DND-41 (cell line): ENCODE results near the gene ZFP82.

Experiments
- ATAC-seq: fragments of 200-7000 bp; cut with Tn5 transposase; 3 replicates; pipeline ENCODE4 v1.9.1; 2021; ENCODE audit warnings: low read depth; ENCODE audit not compliant: insufficient read depth
- DNase-seq: peaks from one replicate; pipeline ENCODE4 v3.0.0-alpha.2; 2020
- H2AFZ ChIP-seq: 2 replicates; pipeline ENCODE4 v1.6.0; 2012; ENCODE audit warnings: low read depth, low read length
- H3K27ac ChIP-seq: 2 replicates; pipeline ENCODE4 v1.5.1; 2012; ENCODE audit warnings: low read length, inconsistent platforms
- H3K27me3 ChIP-seq: fragments of 200-600 bp; sonication (generic); 2 replicates; pipeline ENCODE4 v1.6.0; 2012; ENCODE audit warnings: low read length, mild to moderate bottlenecking, inconsistent platforms; ENCODE audit not compliant: insufficient read depth, poor library complexity
- H3K36me3 ChIP-seq: 2 replicates; pipeline ENCODE4 v1.5.1; 2012; ENCODE audit warnings: low read length, inconsistent platforms; ENCODE audit not compliant: insufficient read depth
- H3K4me1 ChIP-seq: 2 replicates; pipeline ENCODE4 v1.5.1; 2012; ENCODE audit warnings: mild to moderate bottlenecking, low read length; ENCODE audit not compliant: insufficient read depth
- H3K4me2 ChIP-seq: 2 replicates; pipeline ENCODE4 v1.6.0; 2012; ENCODE audit warnings: mild to moderate bottlenecking, moderate library complexity, low read length, inconsistent platforms; ENCODE audit not compliant: insufficient read depth
- H3K4me3 ChIP-seq, 2 experiments: fragments of 200-600 bp in 1 of 2; shearing (Covaris generic) in 1 of 2; 2 replicates each; pipeline ENCODE4 v1.5.1; 2012 to 2016; ENCODE audit warnings: inconsistent platforms in 2 of 2, low read length in 2 of 2, mild to moderate bottlenecking in 2 of 2, low read depth in 1 of 2, moderate library complexity in 1 of 2
- H3K79me2 ChIP-seq: 2 replicates; pipeline ENCODE4 v1.6.0; 2012; ENCODE audit warnings: low read length, inconsistent platforms; ENCODE audit not compliant: insufficient read depth
- H3K9ac ChIP-seq: 2 replicates; pipeline ENCODE4 v1.6.0; 2012; ENCODE audit warnings: low read depth, mild to moderate bottlenecking, inconsistent platforms, low read length, moderate library complexity
- H3K9me3 ChIP-seq: 2 replicates; pipeline ENCODE4 v1.5.1; 2012; ENCODE audit warnings: low read length, moderate library complexity, mild to moderate bottlenecking, inconsistent platforms; ENCODE audit not compliant: insufficient read depth, severe bottlenecking
- H4K20me1 ChIP-seq: 2 replicates; pipeline ENCODE4 v1.6.0; 2012; ENCODE audit warnings: low read length; ENCODE audit not compliant: insufficient read depth
- EZH2 ChIP-seq: IDR thresholded peaks from 3 replicates; pipeline ENCODE4 v1.6.1; 2012; ENCODE audit warnings: borderline replicate concordance, low read depth, mild to moderate bottlenecking, moderate library complexity, low read length, inconsistent platforms; ENCODE audit not compliant: severe bottlenecking
- TF ChIP-seq, protein P1 (sequence below): IDR thresholded peaks from 2 replicates; pipeline ENCODE4 v1.5.1; 2012; ENCODE audit warnings: borderline replicate concordance, low read length, moderate library complexity, mild to moderate bottlenecking; ENCODE audit not compliant: poor library complexity, severe bottlenecking; ENCODE audit errors: extremely low read depth

Gene ZFP82

GRCh38 chr19:36378625-36379509 is 39.6 kb downstream of the ZFP82 start, which contains the start of gene ZFP14:
TSS of gene ZFP14 (minus strand) at chr19:36379201. CDS start at chr19:36367892, 11,309 bp downstream.
- peak within 1 kb of the TSS; percentile 86 for H2AFZ ChIP-seq
- ATAC-seq (peak; percentile 97), DNase-seq (peak; percentile 96)
- H3K27ac ChIP-seq = peak within 1 kb of the TSS; percentile 76
- H3K27me3 ChIP-seq = no peaks in the 10 kb centered on the region
- H3K4me2 ChIP-seq = peak within 1 kb of the TSS; percentile 81
- peaks cover 30% of the 10 kb centered on the region for H3K4me1 ChIP-seq
- no peaks in the 10 kb centered on the region for H3K9me3 ChIP-seq
- H3K4me3 ChIP-seq = peak within 1 kb of the TSS; percentile 46 to 89
- H3K9ac ChIP-seq = peak within 1 kb of the TSS; percentile 66
- TF ChIP-seq, protein P1, sequence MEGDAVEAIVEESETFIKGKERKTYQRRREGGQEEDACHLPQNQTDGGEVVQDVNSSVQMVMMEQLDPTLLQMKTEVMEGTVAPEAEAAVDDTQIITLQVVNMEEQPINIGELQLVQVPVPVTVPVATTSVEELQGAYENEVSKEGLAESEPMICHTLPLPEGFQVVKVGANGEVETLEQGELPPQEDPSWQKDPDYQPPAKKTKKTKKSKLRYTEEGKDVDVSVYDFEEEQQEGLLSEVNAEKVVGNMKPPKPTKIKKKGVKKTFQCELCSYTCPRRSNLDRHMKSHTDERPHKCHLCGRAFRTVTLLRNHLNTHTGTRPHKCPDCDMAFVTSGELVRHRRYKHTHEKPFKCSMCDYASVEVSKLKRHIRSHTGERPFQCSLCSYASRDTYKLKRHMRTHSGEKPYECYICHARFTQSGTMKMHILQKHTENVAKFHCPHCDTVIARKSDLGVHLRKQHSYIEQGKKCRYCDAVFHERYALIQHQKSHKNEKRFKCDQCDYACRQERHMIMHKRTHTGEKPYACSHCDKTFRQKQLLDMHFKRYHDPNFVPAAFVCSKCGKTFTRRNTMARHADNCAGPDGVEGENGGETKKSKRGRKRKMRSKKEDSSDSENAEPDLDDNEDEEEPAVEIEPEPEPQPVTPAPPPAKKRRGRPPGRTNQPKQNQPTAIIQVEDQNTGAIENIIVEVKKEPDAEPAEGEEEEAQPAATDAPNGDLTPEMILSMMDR = peak; percentile 66
- TF ChIP-seq EZH2 = no peak
- peaks cover 2% of the 10 kb centered on the region; the same call in 1 of the 2 replicates for H3K36me3 ChIP-seq
- H4K20me1 ChIP-seq = no peaks in the 10 kb centered on the region
- H3K79me2 ChIP-seq = peaks cover 42% of the 10 kb centered on the region

DNA sequence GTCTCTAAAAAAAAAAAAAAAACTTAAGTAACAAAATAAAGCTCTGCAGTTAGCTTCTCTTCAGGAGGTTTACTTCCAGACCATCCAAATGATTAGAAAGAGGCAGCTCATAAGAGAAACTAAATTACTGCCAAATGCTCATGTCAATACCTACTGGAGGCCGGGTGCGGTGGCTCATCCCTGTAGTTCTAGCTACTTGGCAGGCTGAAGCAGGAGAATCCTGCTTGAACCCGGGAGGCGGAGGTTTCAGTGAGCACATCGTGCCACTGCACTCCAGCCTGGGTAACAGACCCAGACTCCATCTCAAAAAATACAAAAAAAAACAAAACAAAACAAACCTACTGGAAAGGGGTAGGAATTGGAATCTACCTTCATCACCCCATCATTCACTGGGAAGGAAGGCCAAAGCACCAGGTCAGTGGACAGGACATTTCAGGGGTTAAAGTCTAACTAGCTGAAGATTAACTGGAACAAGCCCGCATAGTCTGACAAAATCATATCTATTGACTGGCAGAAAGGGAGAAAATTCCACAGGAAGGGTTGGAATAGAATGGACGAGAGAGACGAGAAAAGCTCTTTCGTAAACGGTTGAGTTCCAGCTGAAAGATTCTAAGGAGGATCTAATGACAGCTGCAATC is 40.8 kb downstream of the ZFP82 start:
- TF ChIP-seq, protein P1 = no peak
- no peak for TF ChIP-seq EZH2
- no peak for ATAC-seq
- DNase-seq = no peak

DNA sequence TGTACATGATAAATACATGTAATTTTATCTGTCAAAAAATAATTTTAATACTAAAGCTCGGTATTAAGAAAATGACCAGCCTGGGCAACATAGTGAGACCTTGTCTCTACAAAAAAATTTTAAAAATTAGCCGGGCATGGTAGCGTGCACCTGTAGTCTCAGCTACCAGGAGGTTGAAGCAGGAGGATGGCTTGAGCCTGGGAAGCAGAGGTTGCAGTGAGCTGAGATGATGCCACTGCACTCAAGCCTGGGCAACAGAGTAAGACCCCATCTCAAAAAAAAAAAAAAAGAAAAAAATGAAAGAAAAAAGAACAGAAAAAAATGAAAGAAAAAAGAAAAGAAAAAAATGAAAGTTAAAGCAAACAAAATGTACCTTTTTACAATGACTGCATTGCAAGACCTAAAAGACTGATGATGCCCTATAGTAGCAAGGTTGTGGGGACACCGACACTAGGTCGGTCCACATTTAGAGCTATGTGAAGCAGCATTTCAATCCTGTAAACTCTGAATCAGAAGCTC is 44.7 kb downstream of the ZFP82 start:
- no peak for ATAC-seq
- H2AFZ ChIP-seq = no peak overlapping the region

More for the DNA sequence above, 40.8 kb downstream of the ZFP82 start:
- H3K4me3 ChIP-seq = peak overlapping the region; percentile 46 to 89; a peak in 3 of 4 replicates
- H3K4me2 ChIP-seq = peak overlapping the region; percentile 81
- peaks cover under 1% of the 10 kb centered on the region for H3K9me3 ChIP-seq
- H3K79me2 ChIP-seq = peaks cover 52% of the 10 kb centered on the region
- peaks cover 30% of the 10 kb centered on the region for H3K4me1 ChIP-seq
- H3K27ac ChIP-seq = no peak overlapping the region; the same call in 1 of the 2 replicates
- H4K20me1 ChIP-seq = no peaks in the 10 kb centered on the region
- no peaks in the 10 kb centered on the region for H3K27me3 ChIP-seq
- no peak overlapping the region for H2AFZ ChIP-seq
- H3K9ac ChIP-seq = peak overlapping the region; percentile 66
- H3K36me3 ChIP-seq = peaks cover 9% of the 10 kb centered on the region

More for the DNA sequence above, 44.7 kb downstream of the ZFP82 start:
- Histone ChIP-seq H3K79me2 (peaks cover 88% of the 10 kb centered on the region), H3K4me1 (peaks cover 23% of the 10 kb centered on the region), H3K4me2 (no peak overlapping the region), H3K9ac (no peak overlapping the region), H3K27ac (no peak overlapping the region), H3K27me3 (no peaks in the 10 kb centered on the region), H3K4me3 (no peak overlapping the region), H4K20me1 (0 out of 2 replicates have a peak, but pooled peaks cover 7% of the 10 kb centered on the region), H3K36me3 (peaks cover 19% of the 10 kb centered on the region), H3K9me3 (peaks cover 2% of the 10 kb centered on the region)
- DNase-seq = no peak
- TF ChIP-seq, protein P1 = no peak
- TF ChIP-seq EZH2 = no peak
